B cell (primary cell): ENCODE results near the gene PM20D2.

ENCODE experiments used
- CTCF ChIP-seq: fragments of 200-600 bp; IDR thresholded peaks from one replicate; pipeline ENCODE4 v1.8.0; 2022; ENCODE audit warnings: antibody characterized with exemption, mild to moderate bottlenecking
- EZH2 ChIP-seq: IDR thresholded peaks from 2 replicates; pipeline ENCODE4 v1.6.1; 2012; ENCODE audit warnings: borderline replicate concordance, low read depth, mild to moderate bottlenecking, moderate library complexity, low read length; ENCODE audit not compliant: insufficient read depth, poor library complexity, severe bottlenecking

- no peak for TF ChIP-seq CTCF
- TF ChIP-seq EZH2 = no peak
Measured at GRCh38 chr6:89139509-89140346, 6.1 kb upstream of the PM20D2 start.
